ENCODE data around the gene MCEMP1. TPM values are rescaled to one million over a fixed set of nuclear protein-coding genes. Genes with fewer than 3 reads are reported as not detected.

MCEMP1 gene
- total and polyA plus RNA-seq, 7 donors: 0.18 to 0.54 (median 0.28) TPM; not detected in 1

GRCh38 chr19:7672522-7672921 is 4.4 kb upstream of the MCEMP1 start:
- intact Hi-C loops (cut with DNase I): no loop called here

DNA sequence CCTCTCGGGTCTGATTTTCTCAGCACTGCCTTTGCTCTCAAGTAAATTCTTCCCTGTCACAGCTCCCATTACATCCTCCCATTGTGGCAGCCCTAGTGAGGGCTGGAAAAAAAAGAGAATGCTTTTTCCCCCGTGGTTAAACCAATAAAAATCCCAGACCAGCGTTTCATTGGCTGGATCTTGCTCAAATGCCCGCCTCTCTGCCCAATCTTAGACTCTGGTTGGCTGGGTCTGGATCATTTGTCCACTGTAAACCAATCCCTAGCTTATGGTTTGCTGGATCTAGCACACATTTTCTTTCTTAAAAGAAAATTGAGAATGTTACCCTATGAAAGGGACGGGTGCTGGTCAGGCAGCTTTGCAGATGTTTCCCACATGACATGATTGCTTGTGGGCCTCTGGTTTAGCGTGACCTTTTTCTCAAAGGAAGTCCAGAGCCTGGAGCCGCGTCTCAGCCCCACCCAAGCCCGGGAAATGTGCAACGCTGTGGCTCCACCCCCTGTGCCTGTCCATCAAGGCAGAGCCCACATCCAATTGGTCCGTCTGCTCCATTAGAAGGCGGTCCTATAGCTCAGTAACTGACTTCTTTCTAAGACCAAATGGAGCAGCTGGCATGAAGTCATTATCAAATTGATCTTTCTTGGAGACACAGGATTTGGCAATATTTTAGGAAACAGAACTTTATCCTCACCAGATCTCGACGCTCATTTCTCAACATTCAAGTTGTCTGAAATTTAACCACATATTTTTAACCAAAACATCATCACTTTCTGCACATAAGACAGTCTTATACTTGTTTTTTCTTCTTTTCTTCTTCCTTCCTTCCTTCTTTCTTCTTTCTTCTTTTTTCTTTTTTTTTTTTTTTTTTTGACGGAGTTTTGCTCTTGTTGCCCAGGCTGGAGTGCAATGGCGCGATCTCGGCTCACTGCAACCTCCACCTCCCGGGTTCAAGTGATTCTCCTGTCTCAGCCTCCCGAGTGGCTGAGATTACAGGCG is 2.6 kb upstream of the MCEMP1 start:
- intact Hi-C loops (cut with DNase I): loop anchor here in 1 of 2 donors (5.0 kb wide), 1 partner anchor 107 kb away; no protein-coding TSS in a partner anchor

More at GRCh38 chr19:7672522-7672921, 4.4 kb upstream of the MCEMP1 start:
- H3K4me1 ChIP-seq: no peaks in the 10 kb centered on the region
- H3K36me3 ChIP-seq (ENCODE audit: insufficient read depth in 1 of 2, low read depth in 1 of 2): no peaks in the 10 kb centered on the region
- ATAC-seq: no peak
- no peak overlapping the region for H3K4me3 ChIP-seq
- 46 to 53% (median 49%) methylated on average over 9 of the region's 9 CpGs for WGBS, 3 donors
- no peak overlapping the region for H3K27ac ChIP-seq
- DNase-seq: no peak
- peaks cover 0 to 50% (median 17%) of the 10 kb centered on the region in 3 donors for H3K27me3 ChIP-seq (ENCODE audit: insufficient read depth in 3 of 3, low read length in 2 of 3)
- no peaks in the 10 kb centered on the region for H3K9me3 ChIP-seq
- TF ChIP-seq, protein P1, sequence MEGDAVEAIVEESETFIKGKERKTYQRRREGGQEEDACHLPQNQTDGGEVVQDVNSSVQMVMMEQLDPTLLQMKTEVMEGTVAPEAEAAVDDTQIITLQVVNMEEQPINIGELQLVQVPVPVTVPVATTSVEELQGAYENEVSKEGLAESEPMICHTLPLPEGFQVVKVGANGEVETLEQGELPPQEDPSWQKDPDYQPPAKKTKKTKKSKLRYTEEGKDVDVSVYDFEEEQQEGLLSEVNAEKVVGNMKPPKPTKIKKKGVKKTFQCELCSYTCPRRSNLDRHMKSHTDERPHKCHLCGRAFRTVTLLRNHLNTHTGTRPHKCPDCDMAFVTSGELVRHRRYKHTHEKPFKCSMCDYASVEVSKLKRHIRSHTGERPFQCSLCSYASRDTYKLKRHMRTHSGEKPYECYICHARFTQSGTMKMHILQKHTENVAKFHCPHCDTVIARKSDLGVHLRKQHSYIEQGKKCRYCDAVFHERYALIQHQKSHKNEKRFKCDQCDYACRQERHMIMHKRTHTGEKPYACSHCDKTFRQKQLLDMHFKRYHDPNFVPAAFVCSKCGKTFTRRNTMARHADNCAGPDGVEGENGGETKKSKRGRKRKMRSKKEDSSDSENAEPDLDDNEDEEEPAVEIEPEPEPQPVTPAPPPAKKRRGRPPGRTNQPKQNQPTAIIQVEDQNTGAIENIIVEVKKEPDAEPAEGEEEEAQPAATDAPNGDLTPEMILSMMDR (IDR thresholded peaks at IDR 0.05): no peak

GRCh38 chr19:7676376-7676775 is 514 bp upstream of the MCEMP1 start:
- Histone ChIP-seq H3K27ac (no peak overlapping the region), H3K9me3 (no peaks in the 10 kb centered on the region), H3K27me3 (ENCODE audit: insufficient read depth in 3 of 3, low read length in 2 of 3) (peaks cover 0 to 32% (median 3%) of the 10 kb centered on the region in 3 donors), H3K36me3 (ENCODE audit: insufficient read depth in 1 of 2, low read depth in 1 of 2) (no peaks in the 10 kb centered on the region), H3K4me3 (no peak overlapping the region), H3K4me1 (no peaks in the 10 kb centered on the region)
- TF ChIP-seq, protein P1 (IDR thresholded peaks at IDR 0.05): no peak
- DNase-seq: no peak
- ATAC-seq: no peak
- intact Hi-C loops (cut with DNase I): loop anchor here in 1 of 2 donors (5.0 kb wide), 1 partner anchor 109 kb away; no protein-coding TSS in a partner anchor
- 36 to 37% (median 37%) methylated on average over 7 of the region's 7 CpGs for WGBS, 3 donors

More for the DNA sequence above, 2.6 kb upstream of the MCEMP1 start:
- no peaks in the 10 kb centered on the region for H3K9me3 ChIP-seq
- no peak overlapping the region for H3K27ac ChIP-seq
- H3K4me1 ChIP-seq: no peaks in the 10 kb centered on the region
- ATAC-seq: peak in 3 of 4 donors; percentile 55 to 75 (median 73)
- TF ChIP-seq, protein P1 (IDR thresholded peaks at IDR 0.05): no peak
- H3K4me3 ChIP-seq: no peak overlapping the region
- 39 to 50% (median 47%) methylated on average over 16 to 20 of the region's 21 CpGs for WGBS, 3 donors
- H3K27me3 ChIP-seq (ENCODE audit: insufficient read depth in 3 of 3, low read length in 2 of 3): peaks cover 0 to 44% (median 12%) of the 10 kb centered on the region in 3 donors
- no peaks in the 10 kb centered on the region for H3K36me3 ChIP-seq (ENCODE audit: insufficient read depth in 1 of 2, low read depth in 1 of 2)
- peak; percentile 63 to 75 for DNase-seq

DNA sequence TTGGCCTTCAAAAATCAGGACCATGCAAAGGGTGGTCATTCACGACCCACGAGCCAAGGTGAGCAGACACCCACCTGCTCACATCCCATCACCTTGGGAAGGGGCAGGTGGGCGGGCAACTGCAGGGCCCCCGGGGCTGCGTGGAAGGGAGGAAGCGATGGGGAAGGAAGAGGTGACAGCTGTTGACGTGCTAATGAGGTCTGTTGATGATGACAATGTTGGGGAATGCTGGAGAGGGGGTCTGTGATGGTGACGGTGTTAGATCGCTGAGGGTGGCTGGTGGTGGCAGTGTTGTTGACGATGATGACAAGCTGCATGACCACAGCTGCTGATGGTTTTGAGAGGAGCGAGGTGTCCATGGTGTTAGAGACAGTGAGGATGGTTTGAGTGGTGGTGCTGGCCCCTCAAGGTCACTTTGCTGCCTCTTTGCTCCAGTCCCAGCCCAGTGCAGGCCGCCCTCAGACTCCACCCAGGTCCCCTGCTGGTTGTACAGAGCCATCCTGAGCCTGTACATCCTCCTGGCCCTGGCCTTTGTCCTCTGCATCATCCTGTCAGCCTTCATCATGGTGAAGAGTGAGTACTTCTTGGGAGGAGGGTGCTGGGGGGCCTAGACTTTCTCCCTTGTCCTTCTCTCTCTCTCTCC is 900 bp downstream of the MCEMP1 start:
- peaks cover 0 to 6% of the 10 kb centered on the region in 2 donors for H3K36me3 ChIP-seq (ENCODE audit: insufficient read depth in 1 of 2, low read depth in 1 of 2)

More for the DNA sequence above, 900 bp downstream of the MCEMP1 start:
- Histone ChIP-seq H3K27ac (no peak overlapping the region), H3K27me3 (ENCODE audit: insufficient read depth in 3 of 3, low read length in 2 of 3) (peaks cover 0 to 18% (median 0%) of the 10 kb centered on the region in 3 donors), H3K4me3 (no peak overlapping the region), H3K4me1 (no peaks in the 10 kb centered on the region), H3K9me3 (no peaks in the 10 kb centered on the region)
- no peak for DNase-seq
- TF ChIP-seq, protein P1 (IDR thresholded peaks at IDR 0.05): no peak
- 37 to 44% (median 43%) methylated on average over 12 of the region's 12 CpGs for WGBS, 3 donors
- no peak for ATAC-seq
- intact Hi-C loops (cut with DNase I): loop anchor here in 1 of 2 donors (5.0 kb wide), 1 partner anchor 110 kb away; no protein-coding TSS in a partner anchor

Data from psoas muscle (tissue), 8 donors.